HepG2 (cell line): ENCODE data around the gene C11orf68. TPM values are rescaled to one million over a fixed set of nuclear protein-coding genes. Genes with fewer than 3 reads are reported as not detected.
A peak's percentile ranks its signal among the peaks of the same experiment; 100 is the strongest.

ENCODE experiments used
- CEBPB ChIP-seq: IDR thresholded peaks from 2 replicates; pipeline ENCODE4 v1.6.1; 2011; ENCODE audit warnings: low read depth, low read length, improper control_type of control experiment, borderline replicate concordance
- CERS6 ChIP-seq: sonication (generic); formaldehyde crosslinking; IDR thresholded peaks from 2 replicates; pipeline ENCODE4 v1.5.0; 2020; ENCODE audit warnings: missing genetic modification reagents
- ELK4 ChIP-seq: sonication (generic); formaldehyde crosslinking; IDR thresholded peaks from 2 replicates; pipeline ENCODE4 v1.9.0; 2021; ENCODE audit warnings: missing genetic modification reagents, borderline replicate concordance
- GLI4 ChIP-seq: sonication (generic); formaldehyde crosslinking; IDR thresholded peaks from 2 replicates; pipeline ENCODE4 v1.5.1; 2020; ENCODE audit warnings: missing genetic modification reagents, mild to moderate bottlenecking, moderate library complexity, borderline replicate concordance
- GZF1 ChIP-seq: sonication (generic); formaldehyde crosslinking; IDR thresholded peaks from 2 replicates; pipeline ENCODE4 v1.5.1; 2020; ENCODE audit warnings: mild to moderate bottlenecking, missing genetic modification reagents
- HDAC2 ChIP-seq: sonication (generic); formaldehyde crosslinking; IDR thresholded peaks from 2 replicates; pipeline ENCODE4 v1.4.0; 2020; ENCODE audit warnings: missing genetic modification reagents
- HOXA5 ChIP-seq: sonication (generic); formaldehyde crosslinking; IDR thresholded peaks from 2 replicates; pipeline ENCODE4 v1.4.0; 2020; ENCODE audit warnings: missing genetic modification reagents
- SIX4 ChIP-seq: sonication (generic); formaldehyde crosslinking; IDR thresholded peaks from 2 replicates; pipeline ENCODE4 v1.4.0; 2020; ENCODE audit warnings: missing genetic modification reagents
- SMARCC2 ChIP-seq: fragments of 450-650 bp; IDR thresholded peaks from 2 replicates; pipeline ENCODE4 v1.6.1; 2017; ENCODE audit warnings: antibody characterized with exemption, mild to moderate bottlenecking
- SNAI1 ChIP-seq: sonication (generic); formaldehyde crosslinking; IDR thresholded peaks from 2 replicates; pipeline ENCODE4 v1.5.0; 2020; ENCODE audit warnings: mild to moderate bottlenecking, missing genetic modification reagents, borderline replicate concordance
- STAG1 ChIP-seq: sonication (generic); formaldehyde crosslinking; IDR thresholded peaks from 2 replicates; pipeline ENCODE4 v1.4.0; 2020; ENCODE audit warnings: missing genetic modification reagents
- THAP9 ChIP-seq: sonication (generic); formaldehyde crosslinking; IDR thresholded peaks from 2 replicates; pipeline ENCODE4; 2020; ENCODE audit warnings: missing genetic modification reagents, mild to moderate bottlenecking, borderline replicate concordance
- TOE1 ChIP-seq: sonication (generic); formaldehyde crosslinking; IDR thresholded peaks from 2 replicates; pipeline ENCODE4 v1.4.0; 2020; ENCODE audit warnings: mild to moderate bottlenecking, missing genetic modification reagents
- WIZ ChIP-seq: sonication (generic); formaldehyde crosslinking; IDR thresholded peaks from 2 replicates; pipeline ENCODE4 v1.5.1; 2020; ENCODE audit warnings: mild to moderate bottlenecking, missing genetic modification reagents
- ZBTB39 ChIP-seq: sonication (generic); formaldehyde crosslinking; IDR thresholded peaks from 2 replicates; pipeline ENCODE4 v1.5.0; 2020; ENCODE audit warnings: missing genetic modification reagents
- ZBTB7B ChIP-seq: sonication (generic); formaldehyde crosslinking; IDR thresholded peaks from 2 replicates; pipeline ENCODE4 v1.4.0; 2020; ENCODE audit warnings: missing genetic modification reagents
- ZNF280B ChIP-seq: sonication (generic); formaldehyde crosslinking; IDR thresholded peaks from 2 replicates; pipeline ENCODE4 v1.5.0; 2020; ENCODE audit warnings: missing genetic modification reagents, mild to moderate bottlenecking, borderline replicate concordance
- polyA plus RNA-seq, 8 experiments: library from polyadenylated mRNA; depleted of rRNA in 3 of 8; stranded (reverse) in 7 of 8; unstranded in 1 of 8; fragments of >200 nt; fragmentation: Illumina TruSeq in 4 of 8; extraction: Trizol in 4 of 8; gene quantifications; 2 replicates each; pipeline versions ENCODE4 v1.2.1 to v1.2.3, GENCODE V29; 2011 to 2016; ENCODE audit warnings: low read depth in 4 of 8, missing spikeins in 1 of 8, mixed read lengths in 1 of 8; ENCODE audit not compliant: insufficient read depth in 1 of 8
- total RNA-seq, 5 experiments: library from RNA; depleted of rRNA; stranded (reverse); fragments of >200 nt; fragmentation: Illumina TruSeq; extraction: Trizol; gene quantifications; 2 replicates each; pipeline ENCODE4 v1.2.3, GENCODE V29; 2016; ENCODE audit warnings: low read depth in 1 of 5

Gene C11orf68
- total and polyA plus RNA-seq, 2 of the 13 experiments (the other 11 are each of a cell fraction or from before 2014, with no cell fraction given), result 8.4 to 28.3 TPM

GRCh38 chr11:65873318-65874156 lies 45.3 kb downstream of the C11orf68 start (continued):
- TF ChIP-seq ZNF280B (peak; percentile 87), SIX4 (CRISPR knock-in tag) (no peak), SNAI1 (0 out of 2 replicates have a peak, but pooled peaks have one; percentile 52), CEBPB (no peak), STAG1 (no peak), ELK4 (CRISPR knock-in tag) (no peak), GZF1 (no peak), THAP9 (CRISPR knock-in tag) (peak; percentile 20; the same call in 1 of the 2 replicates), HOXA5 (CRISPR knock-in tag) (0 out of 2 replicates have a peak, but pooled peaks have one; percentile 36), TOE1 (CRISPR knock-in tag) (no peak), CERS6 (CRISPR knock-in tag) (no peak), HDAC2 (CRISPR knock-in tag) (peak; percentile 66; the same call in 1 of the 2 replicates), SMARCC2 (no peak), ZBTB39 (CRISPR knock-in tag) (no peak), ZBTB7B (peak; percentile 36; the same call in 1 of the 2 replicates), GLI4 (CRISPR knock-in tag) (no peak), WIZ (CRISPR knock-in tag) (0 out of 2 replicates have a peak, but pooled peaks have one; percentile 49)
